NCI-H748 treated with DMSO at 0.1 percent for 48 hours (cell line): ENCODE data around the gene SLC9A9.

Experiments used
- DNase-seq: peaks from one replicate; lab custom pipeline; 2025; lab: John Stamatoyannopoulos, UW

The SLC9A9 gene

DNA sequence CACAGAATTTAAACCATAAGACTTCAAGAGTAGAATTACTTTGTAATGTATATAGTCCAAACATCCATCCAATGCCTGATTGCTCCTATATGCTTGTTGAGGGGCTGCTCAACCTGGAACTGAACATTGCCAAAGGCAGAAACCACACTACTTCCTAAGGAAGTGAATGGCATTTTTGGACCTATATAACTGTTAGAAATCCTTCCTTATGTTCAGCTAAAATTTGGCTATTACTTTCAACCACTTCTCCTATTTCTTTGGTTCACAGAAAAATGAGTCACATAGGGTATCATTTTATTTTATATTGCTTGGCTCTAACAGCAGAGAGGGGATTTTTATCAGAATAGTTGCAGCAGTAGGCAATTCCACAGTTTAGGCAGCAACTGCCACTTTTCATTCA lies 342.1 kb downstream of the SLC9A9 start:
- no peak for DNase-seq

DNA sequence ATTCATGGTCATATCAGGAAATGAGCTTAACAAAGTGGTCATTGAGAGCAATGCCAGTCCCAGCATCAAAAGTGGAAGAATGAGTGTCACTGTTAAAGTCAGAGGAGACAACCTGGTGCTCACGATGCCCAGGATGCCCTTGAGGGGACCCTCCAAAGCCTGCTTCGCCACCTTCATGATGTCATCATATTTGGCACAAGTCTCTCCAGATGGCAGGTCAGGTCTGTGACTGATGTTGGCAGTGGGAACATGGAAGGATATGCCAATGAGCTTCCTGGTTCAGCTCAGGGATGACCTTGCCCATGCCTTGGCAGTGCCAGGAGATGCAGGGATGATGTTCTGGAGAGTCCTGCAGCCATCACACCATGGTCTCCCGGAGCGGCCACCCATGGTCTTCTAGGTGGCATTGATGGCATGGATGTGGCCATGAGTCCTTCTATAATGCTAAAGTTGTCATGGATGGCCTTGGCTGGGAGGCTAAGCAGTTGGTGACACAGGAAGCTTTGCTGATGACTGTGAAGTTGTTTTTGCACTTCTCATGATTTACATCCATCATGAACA lies 344.9 kb downstream of the SLC9A9 start:
- DNase-seq: no peak

DNA sequence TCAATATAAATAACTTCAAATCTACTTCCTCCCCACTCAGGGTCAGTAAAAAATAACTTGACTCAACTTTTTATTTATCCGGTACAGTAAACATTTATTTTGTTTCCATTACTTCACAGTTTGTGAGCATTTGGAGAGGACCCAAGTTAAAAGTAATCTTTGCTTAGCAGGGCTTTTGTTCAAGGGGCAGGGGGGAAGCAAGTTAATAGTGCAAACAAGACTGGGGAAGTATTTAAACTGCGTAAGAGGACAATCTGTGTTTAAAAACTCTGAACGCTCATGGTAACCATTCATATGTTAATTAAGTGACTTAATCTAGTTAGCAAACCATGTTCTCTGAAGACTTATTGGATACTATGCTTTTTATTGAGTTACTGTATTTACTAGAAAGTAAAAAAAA lies 346.2 kb downstream of the SLC9A9 start:
- DNase-seq: no peak

DNA sequence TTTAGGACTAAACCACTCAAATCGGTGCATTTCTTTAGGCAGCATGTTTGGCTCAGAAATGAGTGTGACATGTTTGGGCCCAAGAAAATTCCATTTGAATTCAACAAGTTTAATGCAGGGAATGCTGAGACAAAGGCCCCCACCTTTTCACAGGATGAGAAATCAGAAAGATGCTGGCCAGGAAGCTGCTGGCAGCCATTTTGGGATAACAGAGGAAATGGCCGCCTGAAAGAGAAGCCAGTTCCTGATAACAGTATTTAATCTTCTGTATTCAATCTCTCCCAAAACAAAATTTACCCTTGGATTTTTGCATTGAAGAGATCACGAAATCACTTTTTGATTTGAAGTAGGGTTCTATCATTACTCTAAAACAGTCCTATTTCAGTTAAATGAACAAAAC lies 350.9 kb downstream of the SLC9A9 start:
- DNase-seq: no peak

DNA sequence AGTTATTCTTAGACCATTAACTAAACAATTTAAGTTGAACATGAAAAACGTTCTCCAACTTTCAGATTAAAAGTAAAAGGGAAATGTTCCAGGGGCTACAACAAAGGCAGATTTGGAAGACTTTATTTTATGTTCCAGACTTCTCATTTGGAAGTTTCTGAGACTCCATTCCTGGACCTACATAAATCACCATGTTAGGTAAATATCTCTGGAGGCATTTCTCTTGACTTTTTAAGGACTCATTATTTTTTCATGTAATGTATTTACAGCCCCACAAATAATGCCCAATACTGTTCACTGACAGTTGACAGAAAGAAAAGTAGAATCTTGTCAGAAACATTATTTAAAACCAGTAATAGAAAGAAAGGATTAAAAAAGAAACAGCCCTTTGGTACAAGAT lies 352.1 kb downstream of the SLC9A9 start:
- no peak for DNase-seq

DNA sequence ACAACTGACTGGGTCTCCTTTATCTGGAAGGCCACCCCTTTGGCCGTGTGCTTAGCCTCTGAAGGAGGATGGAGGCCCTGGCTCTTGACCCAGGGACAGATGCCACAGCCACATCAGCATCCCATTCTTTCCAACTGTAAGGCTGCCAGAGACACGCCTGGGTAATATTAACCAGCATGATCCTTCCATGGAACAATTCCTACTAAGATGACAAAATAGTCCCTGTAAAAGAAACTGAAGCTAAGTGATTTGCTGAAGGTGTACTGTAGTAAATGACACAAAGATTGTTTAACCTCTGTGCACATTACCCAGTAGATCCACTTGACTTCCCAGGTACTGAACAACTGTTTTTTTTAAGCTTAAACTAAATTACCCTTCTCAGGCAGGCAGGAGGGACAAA lies 352.7 kb downstream of the SLC9A9 start:
- DNase-seq: no peak

DNA sequence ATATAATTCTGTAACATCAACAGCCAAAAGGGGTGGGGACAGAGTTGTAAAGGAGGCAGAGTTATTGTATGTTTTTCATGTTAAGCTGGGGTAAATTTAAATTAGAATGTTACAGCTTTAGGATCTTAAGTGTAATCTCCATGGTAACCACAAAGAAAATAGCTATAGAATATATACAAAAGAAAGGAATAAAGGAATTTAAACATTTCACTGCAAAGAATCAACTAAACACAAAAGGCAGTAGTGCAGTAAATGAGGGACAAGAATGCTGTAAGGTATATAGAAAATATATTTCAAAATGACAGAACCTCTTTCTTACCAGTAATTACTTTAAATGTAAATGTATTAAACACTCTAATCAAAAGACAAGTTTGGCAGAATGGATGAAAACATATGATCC lies 361.7 kb downstream of the SLC9A9 start:
- no peak for DNase-seq

DNA sequence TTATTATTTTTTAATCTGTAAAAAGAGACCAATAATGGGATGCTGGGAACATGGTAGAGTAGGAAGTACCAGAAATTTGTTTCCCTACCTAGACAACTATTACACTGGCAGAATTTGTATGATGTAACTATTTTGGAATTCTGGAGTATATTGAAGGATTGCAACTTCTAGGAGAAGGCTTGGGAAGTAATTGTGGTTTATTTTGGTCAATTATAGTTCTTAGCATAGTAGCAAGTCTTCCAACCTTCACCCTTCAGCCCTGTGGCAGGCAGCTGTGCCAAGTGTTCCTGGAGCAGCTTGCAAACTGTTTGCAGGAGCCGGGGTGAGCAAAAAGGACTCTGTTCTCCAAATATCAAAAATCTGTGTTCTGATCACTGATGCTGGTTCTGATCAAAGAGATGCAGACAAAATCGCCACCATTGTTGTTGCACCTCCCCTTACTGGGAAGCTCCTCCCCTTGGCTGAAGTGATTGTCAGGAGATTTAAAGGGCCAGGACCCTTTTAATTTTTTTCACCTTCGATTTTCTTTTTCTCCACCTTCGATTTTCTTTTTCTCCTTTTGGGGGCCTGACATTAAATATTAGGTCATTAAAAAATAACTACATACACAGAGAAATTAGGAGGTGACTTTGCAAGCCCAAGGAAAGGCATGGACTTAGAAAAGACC lies 363.3 kb downstream of the SLC9A9 start:
- no peak for DNase-seq

DNA sequence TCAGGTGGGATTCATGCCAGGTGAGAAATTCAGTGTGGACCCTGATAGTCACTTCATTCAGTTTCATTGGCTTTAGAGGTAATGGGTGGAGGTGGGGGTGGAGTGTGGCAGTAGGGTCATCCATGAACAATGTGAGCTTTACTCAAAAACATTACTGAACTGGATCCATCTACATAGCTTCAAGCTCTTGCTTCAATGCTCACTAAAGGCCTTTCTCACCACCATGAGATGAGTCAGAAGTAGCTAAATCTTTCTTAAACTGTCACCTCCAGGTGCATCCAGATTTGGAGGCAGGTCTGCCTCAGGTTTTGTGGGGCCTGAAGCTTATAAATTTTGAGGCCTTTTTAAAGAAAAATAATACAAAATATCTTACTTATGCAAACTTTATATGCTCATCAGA lies 365.1 kb downstream of the SLC9A9 start:
- DNase-seq: no peak

DNA sequence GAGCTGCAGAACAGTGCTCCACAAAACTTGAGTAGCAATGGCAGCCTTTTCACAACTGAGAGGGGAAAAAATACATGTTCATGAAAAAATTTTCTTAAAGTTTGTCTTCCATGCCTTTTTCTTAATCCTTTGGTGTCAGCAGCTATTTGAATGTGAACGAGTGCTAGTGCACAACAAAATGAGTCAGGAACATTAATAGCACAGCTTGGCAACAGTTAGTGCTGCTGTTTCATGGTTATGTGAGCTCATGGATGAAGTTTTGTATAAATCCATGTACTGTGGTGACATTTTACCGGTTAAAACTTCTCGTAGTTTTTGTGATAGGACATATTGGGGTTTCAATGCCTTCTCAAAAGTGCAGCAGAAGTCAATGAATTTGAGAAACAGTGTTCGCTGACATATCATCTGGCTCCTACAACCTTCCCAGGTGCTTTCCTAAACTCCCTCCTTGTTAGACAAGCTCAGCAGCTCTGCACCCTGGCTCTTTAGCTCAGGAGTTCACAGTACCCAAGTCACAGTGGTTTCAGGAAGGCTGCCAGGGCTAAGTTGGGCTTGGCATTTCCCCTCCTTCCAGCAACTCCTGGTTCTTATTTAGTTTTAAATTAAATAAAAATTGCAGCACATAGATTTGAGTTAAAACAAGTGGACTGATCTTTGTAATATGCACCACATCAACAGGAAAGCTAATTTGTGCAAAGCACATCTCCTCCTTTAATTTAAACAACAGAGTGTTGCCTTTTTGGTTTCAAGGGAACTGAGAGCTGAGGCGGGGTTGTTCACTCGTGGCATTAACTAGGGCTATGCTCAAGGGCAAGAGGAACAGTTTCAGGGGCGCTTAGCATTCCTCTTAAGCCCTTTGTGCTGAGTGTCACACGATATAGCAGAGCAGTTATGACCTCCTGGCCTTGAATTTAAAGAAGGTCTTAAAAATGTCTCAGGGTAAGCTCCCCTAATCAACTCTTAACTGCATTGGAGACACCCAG lies 365.9 kb downstream of the SLC9A9 start:
- DNase-seq: no peak

DNA sequence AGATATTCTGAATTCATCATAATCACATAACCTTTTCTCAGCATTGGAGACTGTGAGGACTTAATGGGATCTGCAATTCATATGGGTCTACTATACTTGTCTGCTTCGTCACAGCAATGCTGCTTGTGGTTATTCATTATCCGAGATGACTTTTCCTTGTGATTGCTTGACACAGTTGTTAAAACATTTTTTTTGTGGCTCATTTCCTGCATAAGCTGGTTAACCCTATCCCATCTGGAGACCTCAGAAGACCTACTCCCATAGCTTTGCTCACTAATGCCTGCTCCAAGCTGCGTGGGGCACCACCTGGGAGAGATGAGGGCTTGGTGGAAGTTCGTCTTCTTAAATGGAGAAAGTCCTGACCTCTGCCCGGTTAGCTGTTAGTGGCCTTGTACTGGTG lies 367.9 kb downstream of the SLC9A9 start:
- DNase-seq: no peak

DNA sequence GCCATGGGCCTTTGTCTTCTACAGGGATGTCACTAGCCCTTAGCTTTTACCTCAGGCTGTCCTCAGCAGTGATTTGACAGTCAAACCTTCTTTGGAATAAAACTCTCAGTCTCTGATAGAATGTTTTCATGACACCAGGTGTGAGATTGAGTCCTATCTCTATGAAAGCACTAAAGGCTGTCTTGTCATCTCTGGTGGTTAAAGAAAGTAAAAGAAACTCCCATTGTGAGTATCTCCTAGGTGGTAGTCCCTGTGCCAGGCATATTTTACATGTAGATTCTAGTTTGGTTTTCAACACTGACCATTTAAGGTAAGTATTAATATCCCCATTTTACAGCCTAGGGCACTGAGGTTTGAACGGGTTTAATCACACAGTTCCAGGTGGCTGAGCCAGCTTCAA lies 368.5 kb downstream of the SLC9A9 start:
- DNase-seq: no peak

DNA sequence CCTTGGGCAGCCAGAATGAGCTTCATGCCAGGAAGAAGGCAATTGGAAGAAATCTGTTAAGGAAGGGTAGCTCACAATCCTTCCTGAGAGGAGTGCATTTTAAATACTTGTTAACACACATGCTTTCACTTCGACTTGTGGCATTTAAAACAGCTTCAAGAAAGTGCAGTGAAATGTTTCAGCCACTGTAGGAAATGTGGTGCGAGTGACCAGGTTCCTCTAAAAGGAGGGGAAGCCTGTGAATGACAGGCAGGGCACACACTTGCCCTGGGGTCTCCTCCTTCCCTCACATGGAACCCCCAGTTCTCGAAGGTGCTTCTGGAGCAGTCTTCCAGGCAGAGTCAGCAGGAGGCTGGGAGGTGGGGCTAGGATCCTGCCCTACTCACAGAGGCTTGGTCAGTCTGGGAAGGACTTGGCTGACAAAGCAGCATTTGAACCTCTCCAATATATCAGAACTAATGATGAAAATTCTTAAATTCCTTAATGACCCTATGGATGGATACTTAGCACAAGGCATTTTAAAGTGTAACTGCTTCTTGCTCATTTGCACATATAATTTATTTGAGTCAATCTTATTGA lies 370.1 kb downstream of the SLC9A9 start:
- DNase-seq: no peak

DNA sequence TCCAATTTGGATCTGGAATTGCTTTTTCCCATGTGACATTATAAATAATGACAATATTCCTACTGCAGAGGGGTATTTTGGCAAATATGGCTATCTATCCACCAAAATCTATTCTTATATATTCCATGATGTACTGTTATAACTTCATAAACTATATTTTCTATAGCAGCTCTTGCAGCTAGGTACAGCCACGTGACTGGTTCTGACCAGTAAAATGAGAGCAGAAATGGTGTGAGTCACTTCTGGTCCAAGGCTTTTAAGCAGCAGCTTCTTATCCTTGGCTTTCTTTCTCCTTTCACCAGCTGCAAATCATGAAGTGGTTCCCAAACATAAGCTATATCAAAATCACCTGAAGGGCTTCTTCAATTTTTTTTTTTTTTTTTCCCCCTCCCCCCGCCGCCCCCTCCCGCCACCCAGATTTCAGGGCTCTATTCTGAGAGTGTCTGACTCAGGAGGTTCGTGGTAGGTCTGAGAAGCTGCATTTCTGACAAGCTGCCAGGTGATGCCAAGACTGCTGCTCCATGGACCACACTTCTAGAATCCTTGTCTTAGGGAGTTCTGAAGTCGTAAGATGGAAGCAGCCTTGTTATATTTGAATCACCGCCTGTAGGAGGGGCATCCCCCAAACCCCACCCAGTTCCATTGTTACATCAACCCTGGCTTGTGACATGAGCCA lies 371.2 kb downstream of the SLC9A9 start:
- DNase-seq: no peak

DNA sequence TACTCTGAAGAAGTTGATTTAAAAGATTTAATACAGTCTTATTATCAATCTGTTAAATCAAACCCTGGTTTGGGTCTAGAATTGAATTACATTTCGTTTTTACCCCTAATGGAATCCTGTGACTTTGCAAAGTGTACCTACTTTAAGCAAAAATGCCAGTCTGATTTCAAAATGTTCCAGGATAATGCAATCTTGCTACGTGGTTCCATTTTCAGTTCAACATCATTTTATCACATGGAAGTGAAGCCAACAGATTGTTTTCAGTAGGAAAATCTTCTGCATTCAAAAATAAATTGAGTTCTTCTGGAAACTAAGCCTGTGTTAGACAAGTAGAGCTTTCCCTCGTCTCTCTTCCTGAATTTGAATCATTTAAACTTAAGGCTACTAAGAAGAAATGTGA lies 372.3 kb downstream of the SLC9A9 start:
- DNase-seq: no peak

DNA sequence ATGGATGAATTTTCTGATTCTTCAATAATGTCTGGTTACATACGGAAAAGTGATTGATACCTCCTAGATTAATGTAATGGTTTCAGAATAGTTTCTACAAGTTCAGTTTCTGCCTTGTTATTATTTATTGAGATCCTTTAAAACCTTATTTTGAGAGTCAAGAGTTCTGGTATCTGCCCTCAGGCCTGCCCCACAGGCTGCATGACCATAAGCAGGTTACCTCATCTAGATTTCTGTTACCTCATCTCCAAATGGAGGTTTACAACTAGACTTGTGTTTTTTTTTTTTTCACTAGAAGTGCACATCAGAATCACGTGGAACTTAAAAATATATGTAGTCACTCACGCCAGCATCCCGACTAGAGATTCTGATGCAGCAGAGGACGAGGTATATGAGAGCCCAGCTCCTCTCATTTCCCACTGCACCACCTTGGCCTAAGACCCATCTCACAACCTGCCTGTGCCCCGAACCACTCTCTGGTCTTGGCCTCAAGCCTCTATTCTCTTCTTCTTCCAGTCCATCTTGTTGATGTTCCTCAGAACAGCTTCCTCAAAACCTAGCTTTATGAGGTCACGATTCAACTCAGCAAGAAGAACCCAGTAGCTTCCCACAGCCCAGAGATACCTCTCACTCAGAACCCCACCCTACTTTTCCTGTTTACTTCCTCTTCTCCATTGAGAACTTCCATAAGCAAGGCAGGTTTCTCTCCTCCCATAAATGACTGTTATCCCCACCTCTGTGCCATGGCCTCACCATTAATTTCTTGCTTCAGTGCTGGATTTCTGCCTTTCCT lies 375.3 kb downstream of the SLC9A9 start:
- DNase-seq: no peak

DNA sequence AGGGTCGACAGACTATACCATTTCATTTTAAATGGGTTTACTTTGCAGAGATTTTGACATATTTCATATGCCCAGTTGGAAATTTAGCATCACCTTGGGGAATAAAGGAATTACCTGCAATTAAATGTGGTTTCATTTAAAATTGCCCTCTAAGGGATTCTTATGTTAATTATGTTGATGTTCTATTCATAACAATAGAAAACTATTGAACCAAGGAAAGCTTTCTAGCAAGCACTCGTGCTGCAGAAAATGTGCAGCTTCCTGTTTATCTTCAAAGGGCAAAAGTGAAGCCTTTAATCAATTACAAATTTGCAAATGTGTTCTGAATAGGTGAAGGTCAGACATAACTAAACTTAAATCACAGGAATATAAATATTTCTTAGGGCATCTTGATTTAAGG lies 376.6 kb downstream of the SLC9A9 start:
- DNase-seq: no peak

DNA sequence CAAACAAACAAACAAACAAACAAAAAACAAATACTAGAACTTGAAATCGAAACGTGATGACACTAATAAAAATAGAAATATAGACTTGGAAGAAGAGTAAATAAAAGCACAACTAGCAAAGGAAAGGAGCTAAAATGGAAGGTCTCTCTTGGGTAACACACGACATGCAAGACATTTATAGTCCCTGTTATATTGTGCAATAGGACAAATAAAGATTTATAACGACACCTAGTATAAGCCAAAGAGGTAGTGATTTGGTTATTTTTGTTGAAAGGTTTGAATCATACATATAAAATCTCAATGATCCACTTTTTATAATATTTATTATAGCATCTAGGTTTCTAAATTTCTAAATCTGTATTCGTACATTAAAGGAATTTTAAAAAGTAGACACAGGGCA lies 379.1 kb downstream of the SLC9A9 start:
- DNase-seq: no peak

DNA sequence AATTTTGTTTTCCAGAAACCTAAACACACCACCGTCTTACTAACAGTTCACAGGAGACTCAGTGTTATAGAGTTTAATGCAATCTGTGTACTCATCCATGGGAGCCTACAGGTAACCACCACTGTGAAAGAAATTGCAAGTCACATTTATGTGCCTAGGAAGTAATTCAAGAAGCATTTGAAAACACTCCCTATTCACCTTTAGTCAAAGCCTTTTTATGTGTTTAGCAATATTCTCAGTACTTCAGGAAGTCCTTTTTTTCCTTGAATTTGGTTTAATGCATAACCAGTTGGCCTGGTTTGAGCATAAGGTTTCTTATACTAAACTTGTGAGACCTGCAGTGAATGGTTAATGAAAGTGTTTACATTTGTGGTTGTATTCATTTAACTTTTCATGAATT lies 382.6 kb downstream of the SLC9A9 start:
- no peak for DNase-seq

DNA sequence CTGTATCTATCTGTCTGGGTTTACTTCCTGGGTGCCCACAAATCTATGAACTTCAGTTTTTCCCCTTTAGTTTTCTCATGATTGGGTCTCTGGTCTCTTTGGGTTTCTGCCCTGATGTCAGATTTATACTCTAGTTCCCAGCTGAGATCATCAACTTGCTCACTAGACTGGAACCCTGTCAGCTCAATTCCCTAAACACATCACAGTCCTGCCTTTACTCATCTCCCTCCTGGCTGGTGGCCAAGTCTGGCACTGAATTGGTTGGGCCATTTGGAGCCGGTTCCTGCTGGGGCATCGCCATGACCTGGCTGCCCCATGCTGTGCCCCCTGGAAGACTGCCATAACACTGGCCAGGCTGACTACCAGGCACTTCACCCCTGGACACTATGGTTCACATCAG lies 383.4 kb downstream of the SLC9A9 start:
- DNase-seq: no peak

DNA sequence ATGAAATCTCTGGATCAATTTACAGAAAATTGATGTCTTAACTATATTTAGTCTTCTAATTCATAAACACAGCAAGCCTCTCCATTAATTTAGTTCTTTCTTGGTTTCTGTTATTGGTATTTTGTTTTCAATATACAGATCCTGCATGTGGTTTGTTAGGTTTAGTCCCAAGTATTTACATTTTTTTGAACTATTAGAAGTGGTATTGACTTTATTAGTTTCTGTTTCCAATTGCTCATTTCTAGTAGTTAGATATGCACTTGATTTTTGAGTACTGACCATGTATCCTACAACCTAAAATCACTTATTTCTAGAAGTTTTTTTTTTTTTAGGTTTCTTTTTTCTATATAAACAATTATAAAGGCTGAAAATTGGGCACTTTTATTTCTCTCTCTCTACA lies 392.8 kb downstream of the SLC9A9 start:
- no peak for DNase-seq
